H9 (cell line): ENCODE measurements around the gene SORCS2. TPM values are rescaled to one million over a fixed set of nuclear protein-coding genes. Genes with fewer than 3 reads are reported as not detected.

Source experiments
- DNase-seq: peaks from one replicate; pipeline ENCODE4 v3.0.0-alpha.2; 2017
- H2AFZ ChIP-seq: one replicate; pipeline ENCODE4 v1.6.1; 2013; ENCODE audit warnings: mild to moderate bottlenecking, low read length, control low read depth, moderate library complexity
- H2AK5ac ChIP-seq: 2 replicates; pipeline ENCODE4 v1.6.1; 2013; ENCODE audit warnings: low read length, control low read depth, mixed read lengths; ENCODE audit not compliant: insufficient read length
- H2BK120ac ChIP-seq: one replicate; pipeline ENCODE4 v1.6.1; 2013; ENCODE audit warnings: low read depth, mild to moderate bottlenecking, low read length, control low read depth, inconsistent platforms; ENCODE audit not compliant: poor library complexity, severe bottlenecking
- H2BK12ac ChIP-seq: 2 replicates; pipeline ENCODE4 v1.6.1; 2013; ENCODE audit warnings: low read length, control low read depth, mixed read lengths, low read depth; ENCODE audit not compliant: insufficient read length
- H2BK15ac ChIP-seq: 2 replicates; pipeline ENCODE4 v1.6.1; 2013; ENCODE audit warnings: low read depth, low read length, control low read depth
- H2BK20ac ChIP-seq: one replicate; pipeline ENCODE4 v1.6.1; 2013; ENCODE audit warnings: low read depth, mild to moderate bottlenecking, low read length, control low read depth, inconsistent platforms; ENCODE audit not compliant: poor library complexity, severe bottlenecking
- H2BK5ac ChIP-seq: 2 replicates; pipeline ENCODE4 v1.6.1; 2013; ENCODE audit warnings: low read length, control low read depth, mixed read lengths; ENCODE audit not compliant: insufficient read length
- H3K14ac ChIP-seq: 2 replicates; pipeline ENCODE4 v1.6.1; 2013; ENCODE audit warnings: low read length, control low read depth; ENCODE audit not compliant: insufficient read depth
- H3K18ac ChIP-seq: 2 replicates; pipeline ENCODE4 v1.6.1; 2013; ENCODE audit warnings: low read depth, mild to moderate bottlenecking, mixed read lengths, low read length, control low read depth; ENCODE audit not compliant: insufficient read length
- H3K23ac ChIP-seq: 2 replicates; pipeline ENCODE4 v1.6.1; 2013; ENCODE audit warnings: low read length, control low read depth, mixed read lengths, low read depth; ENCODE audit not compliant: insufficient read length
- H3K23me2 ChIP-seq: 2 replicates; pipeline ENCODE4 v1.6.1; 2013; ENCODE audit warnings: low read depth, mild to moderate bottlenecking, mixed read lengths, low read length, control low read depth; ENCODE audit not compliant: insufficient read length, poor library complexity, severe bottlenecking
- H3K27ac ChIP-seq: 2 replicates; pipeline ENCODE4 v1.5.1; 2013; ENCODE audit warnings: low read length, control low read depth, mixed read lengths, low read depth; ENCODE audit not compliant: insufficient read length
- H3K27me3 ChIP-seq: 2 replicates; pipeline ENCODE4 v1.6.1; 2013; ENCODE audit warnings: low read length, control low read depth, inconsistent platforms; ENCODE audit not compliant: insufficient read depth
- H3K4ac ChIP-seq: 2 replicates; pipeline ENCODE4 v1.6.1; 2013; ENCODE audit warnings: low read depth, mild to moderate bottlenecking, control low read depth, inconsistent platforms, low read length, moderate library complexity
- H3K4me1 ChIP-seq: 2 replicates; pipeline ENCODE4 v1.6.1; 2013; ENCODE audit warnings: low read length, control low read depth, inconsistent platforms; ENCODE audit not compliant: insufficient read depth
- H3K4me2 ChIP-seq: 2 replicates; pipeline ENCODE4 v1.6.1; 2013; ENCODE audit warnings: low read length, control low read depth, mixed read lengths; ENCODE audit not compliant: insufficient read length, insufficient read depth
- H3K56ac ChIP-seq: 2 replicates; pipeline ENCODE4 v1.6.1; 2013; ENCODE audit warnings: low read depth, mild to moderate bottlenecking, mixed read lengths, low read length, control low read depth; ENCODE audit not compliant: insufficient read length
- H3K79me1 ChIP-seq: 2 replicates; pipeline ENCODE4 v1.6.1; 2013; ENCODE audit warnings: low read depth, mild to moderate bottlenecking, moderate library complexity, low read length, control low read depth, inconsistent platforms; ENCODE audit not compliant: insufficient read depth, poor library complexity, severe bottlenecking
- H3K79me2 ChIP-seq: 2 replicates; pipeline ENCODE4 v1.6.1; 2013; ENCODE audit warnings: low read length, control low read depth, inconsistent platforms; ENCODE audit not compliant: insufficient read depth
- H3K9ac ChIP-seq: 2 replicates; pipeline ENCODE4 v1.6.1; 2013; ENCODE audit warnings: low read length, control low read depth, mixed read lengths; ENCODE audit not compliant: insufficient read length; ENCODE audit errors: extremely low read depth
- H3K9me3 ChIP-seq: one replicate; pipeline ENCODE4 v1.6.1; 2013; ENCODE audit warnings: low read depth, low read length, inconsistent platforms; ENCODE audit not compliant: control insufficient read depth
- H3T11ph ChIP-seq: one replicate; pipeline ENCODE4 v1.6.1; 2013; ENCODE audit warnings: mild to moderate bottlenecking, low read length, control low read depth, inconsistent platforms
- H4K20me1 ChIP-seq: one replicate; pipeline ENCODE4 v1.6.1; 2013; ENCODE audit not compliant: control insufficient read depth, insufficient read length, insufficient read depth
- H4K5ac ChIP-seq: 2 replicates; pipeline ENCODE4 v1.6.1; 2013; ENCODE audit warnings: low read depth, mild to moderate bottlenecking, mixed read lengths, low read length, control low read depth; ENCODE audit not compliant: insufficient read length
- H4K8ac ChIP-seq: replicated peaks from 2 replicates; pipeline ENCODE4 v1.6.1; 2013; ENCODE audit warnings: low read length, control low read depth, mixed read lengths, low read depth; ENCODE audit not compliant: insufficient read length
- H4K91ac ChIP-seq: 2 replicates; pipeline ENCODE4 v1.6.1; 2013; ENCODE audit warnings: low read depth, mild to moderate bottlenecking, moderate library complexity, mixed read lengths, low read length, control low read depth; ENCODE audit not compliant: insufficient read length
- H3K27ac Mint-ChIP-seq, 3 experiments: 2 replicates in 2 of 3; 3 replicates in 1 of 3; pipeline ENCODE4 v1.8.0; 2020 to 2021; ENCODE audit warnings: mixed read lengths in 3 of 3, mild to moderate bottlenecking in 1 of 3, moderate library complexity in 1 of 3
- H3K27me3 Mint-ChIP-seq: 2 replicates; pipeline ENCODE4 v1.8.0; 2021; ENCODE audit warnings: low read depth, mild to moderate bottlenecking, moderate library complexity, mixed read lengths
- H3K36me3 Mint-ChIP-seq, 3 experiments: 2 replicates in 2 of 3; 3 replicates in 1 of 3; pipeline ENCODE4 v1.8.0; 2020 to 2021; ENCODE audit warnings: low read depth in 3 of 3, mixed read lengths in 3 of 3; ENCODE audit not compliant: insufficient read depth in 1 of 3
- H3K4me1 Mint-ChIP-seq, 2 experiments: 2 replicates each; pipeline ENCODE4 v1.8.0; 2020; ENCODE audit warnings: mixed read lengths in 2 of 2
- H3K4me3 Mint-ChIP-seq, 2 experiments: 2 replicates in 1 of 2; 3 replicates in 1 of 2; pipeline ENCODE4 v1.8.0; 2020 to 2021; ENCODE audit warnings: mild to moderate bottlenecking in 2 of 2, mixed read lengths in 2 of 2, moderate library complexity in 1 of 2
- H3K9me3 Mint-ChIP-seq, 2 experiments: 2 replicates in 1 of 2; 3 replicates in 1 of 2; pipeline ENCODE4 v1.8.0; 2020; ENCODE audit warnings: mild to moderate bottlenecking in 2 of 2, mixed read lengths in 2 of 2, moderate library complexity in 1 of 2
- WGBS: extraction: QIAGEN DNeasy Blood & Tissue Kit; methylation state at CpG from one replicate; pipeline ENCODE4 v1.1.7; 2013; ENCODE audit warnings: missing lambda C conversion rate, low lambda C conversion rate, mixed read lengths; ENCODE audit not compliant: insufficient read length; ENCODE audit errors: extremely low coverage; 5-methylcytosine and 5-hydroxymethylcytosine counted together
- total RNA-seq: library from RNA; stranded (reverse); gene quantifications from 2 replicates; pipeline ENCODE4 v1.2.1, GENCODE V29; 2021
- TF ChIP-seq, protein P1 (sequence below): fragments of 200-600 bp; sonication (generic); conservative IDR thresholded peaks from 3 replicates; pipeline ENCODE4 v1.8.0; 2021; ENCODE audit warnings: antibody characterized with exemption, mild to moderate bottlenecking

Gene SORCS2
- total RNA-seq, 1 experiment from 2014 or later: 0.57 TPM

DNA sequence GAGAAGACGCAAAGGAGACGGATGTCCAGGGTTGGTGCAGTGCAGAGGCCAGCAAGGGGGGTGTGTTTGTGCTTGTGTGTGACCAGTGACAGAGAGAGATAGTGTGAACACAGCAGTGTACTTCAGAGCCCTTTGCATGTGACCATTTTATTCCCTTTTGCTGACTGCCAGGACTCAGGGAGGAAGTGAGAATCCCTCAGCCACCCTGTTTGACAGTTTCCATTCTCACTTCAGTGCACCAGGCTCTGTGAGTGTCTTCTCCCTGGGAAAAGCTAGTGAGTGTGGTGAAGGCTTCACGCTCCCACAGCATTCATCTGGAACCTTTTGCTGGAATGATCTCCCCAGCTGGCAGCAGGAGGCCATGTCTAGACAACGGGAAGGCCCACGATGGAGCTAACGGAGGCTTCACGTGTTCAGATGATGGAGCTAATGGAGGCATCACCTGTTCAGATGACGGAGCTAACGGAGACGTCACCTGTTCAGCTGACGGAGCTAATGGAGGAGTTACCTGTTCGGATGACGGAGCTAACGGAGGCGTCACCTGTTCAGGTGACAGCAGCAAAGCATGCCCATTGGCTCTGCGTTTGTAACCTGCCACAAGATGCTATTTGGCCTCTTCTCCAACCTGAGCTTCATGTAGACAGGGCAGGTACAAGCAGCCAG, 551.9 kb downstream of the SORCS2 start:
- no peak overlapping the region for H3K56ac ChIP-seq
- no peak overlapping the region for H3K9ac ChIP-seq
- no peak overlapping the region; the same call in 1 of the 2 replicates for H3K14ac ChIP-seq
- no peaks in the 10 kb centered on the region for H3K79me1 ChIP-seq
- no peaks in the 10 kb centered on the region for H3K79me2 ChIP-seq
- H2AK5ac ChIP-seq: no peak overlapping the region
- no peaks in the 10 kb centered on the region for H3K27me3 ChIP-seq
- H2BK5ac ChIP-seq: no peak overlapping the region
- H4K20me1 ChIP-seq: no peaks in the 10 kb centered on the region
- peak overlapping the region in 1 of 3 experiments; percentile 66; a peak in 1 of 7 replicates for H3K27ac Mint-ChIP-seq
- no peaks in the 10 kb centered on the region for H3K23me2 ChIP-seq
- H3K9me3 Mint-ChIP-seq: no peaks in the 10 kb centered on the region; a peak in 2 of 5 replicates
- no peak overlapping the region for H3K27ac ChIP-seq
- H3K9me3 ChIP-seq: no peaks in the 10 kb centered on the region
- no peak overlapping the region for H3K23ac ChIP-seq
- no peak overlapping the region for H3T11ph ChIP-seq
- H2BK15ac ChIP-seq: no peak overlapping the region
- H3K36me3 Mint-ChIP-seq: no peaks in the 10 kb centered on the region; a peak in 1 of 7 replicates
- H4K91ac ChIP-seq: no peak overlapping the region
- no peak overlapping the region for H2BK20ac ChIP-seq
- no peak for DNase-seq
- H2BK120ac ChIP-seq: no peak overlapping the region
- TF ChIP-seq, protein P1, sequence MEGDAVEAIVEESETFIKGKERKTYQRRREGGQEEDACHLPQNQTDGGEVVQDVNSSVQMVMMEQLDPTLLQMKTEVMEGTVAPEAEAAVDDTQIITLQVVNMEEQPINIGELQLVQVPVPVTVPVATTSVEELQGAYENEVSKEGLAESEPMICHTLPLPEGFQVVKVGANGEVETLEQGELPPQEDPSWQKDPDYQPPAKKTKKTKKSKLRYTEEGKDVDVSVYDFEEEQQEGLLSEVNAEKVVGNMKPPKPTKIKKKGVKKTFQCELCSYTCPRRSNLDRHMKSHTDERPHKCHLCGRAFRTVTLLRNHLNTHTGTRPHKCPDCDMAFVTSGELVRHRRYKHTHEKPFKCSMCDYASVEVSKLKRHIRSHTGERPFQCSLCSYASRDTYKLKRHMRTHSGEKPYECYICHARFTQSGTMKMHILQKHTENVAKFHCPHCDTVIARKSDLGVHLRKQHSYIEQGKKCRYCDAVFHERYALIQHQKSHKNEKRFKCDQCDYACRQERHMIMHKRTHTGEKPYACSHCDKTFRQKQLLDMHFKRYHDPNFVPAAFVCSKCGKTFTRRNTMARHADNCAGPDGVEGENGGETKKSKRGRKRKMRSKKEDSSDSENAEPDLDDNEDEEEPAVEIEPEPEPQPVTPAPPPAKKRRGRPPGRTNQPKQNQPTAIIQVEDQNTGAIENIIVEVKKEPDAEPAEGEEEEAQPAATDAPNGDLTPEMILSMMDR: no peak
- H2AFZ ChIP-seq: no peak overlapping the region
- H3K18ac ChIP-seq: no peak overlapping the region
- H3K4me3 Mint-ChIP-seq: no peak overlapping the region
- H2BK12ac ChIP-seq: no peak overlapping the region
- H3K4me1 ChIP-seq: no peaks in the 10 kb centered on the region
- no peak overlapping the region for H3K4ac ChIP-seq
- no peak overlapping the region for H4K5ac ChIP-seq
- H4K8ac ChIP-seq: no peak overlapping the region
- H3K27me3 Mint-ChIP-seq: peaks cover 23% of the 10 kb centered on the region
- no peaks in the 10 kb centered on the region for H3K4me1 Mint-ChIP-seq
- no peak overlapping the region for H3K4me2 ChIP-seq
- WGBS: no CpG with 5 or more reads among the region's 16 CpGs
